Stimulated activated CD4-positive, alpha-beta T cell treated with anti-CD3 and anti-CD28 coated beads, Interleukin-2, amount 100 ng/mL, for 4 hours (primary cell): ENCODE data around the gene FRMD4A.
"Not testable (repeated sequence)": the region's sequence is repeated elsewhere in the genome, so short reads cannot be mapped to it uniquely, and the experiment has no call there.

Experiments used
- DNase-seq: peaks from one replicate; pipeline ENCODE4 v3.0.0-alpha.2; 2020; ENCODE audit warnings: low read depth

FRMD4A gene

GRCh38 chr10:13978533-13979115 is 352.1 kb downstream of the FRMD4A start:
- no peak for DNase-seq

- no peak for DNase-seq
These were observed 352.7 kb downstream of the FRMD4A start for GRCh38 chr10:13977861-13978532.

- DNase-seq, result no peak
These were observed 357.0 kb downstream of the FRMD4A start for GRCh38 chr10:13973742-13974141.

GRCh38 chr10:13972609-13973008 is 358.1 kb downstream of the FRMD4A start:
- no peak for DNase-seq

- no peak for DNase-seq
These were observed 358.9 kb downstream of the FRMD4A start for GRCh38 chr10:13971601-13972475.

- no peak for DNase-seq
These were observed 359.8 kb downstream of the FRMD4A start for GRCh38 chr10:13970957-13971353.

- no peak for DNase-seq
These were observed 360.3 kb downstream of the FRMD4A start for GRCh38 chr10:13970236-13970956.

GRCh38 chr10:13969792-13970140 is 361.0 kb downstream of the FRMD4A start:
- DNase-seq, result no peak

GRCh38 chr10:13969118-13969791 is 361.5 kb downstream of the FRMD4A start:
- DNase-seq, result no peak

GRCh38 chr10:13961853-13962252 is 368.9 kb downstream of the FRMD4A start:
- no peak for DNase-seq

- DNase-seq, result no peak
These were observed 369.6 kb downstream of the FRMD4A start for GRCh38 chr10:13961097-13961496.

- no peak for DNase-seq
These were observed 370.1 kb downstream of the FRMD4A start for GRCh38 chr10:13960603-13961002.

GRCh38 chr10:13959443-13960359 is 371.0 kb downstream of the FRMD4A start:
- no peak for DNase-seq

- no peak for DNase-seq
These were observed 372.9 kb downstream of the FRMD4A start for GRCh38 chr10:13957856-13958255.

GRCh38 chr10:13956826-13957225 is 373.9 kb downstream of the FRMD4A start:
- DNase-seq, result no peak

GRCh38 chr10:13955409-13956068 is 375.2 kb downstream of the FRMD4A start:
- no peak for DNase-seq

- DNase-seq, result not testable (repeated sequence)
These were observed 376.5 kb downstream of the FRMD4A start for GRCh38 chr10:13954195-13954594.

- DNase-seq, result no peak
These were observed 377.4 kb downstream of the FRMD4A start for GRCh38 chr10:13953371-13953770.

GRCh38 chr10:13950543-13950939 is 380.2 kb downstream of the FRMD4A start:
- DNase-seq, result no peak

- DNase-seq, result no peak
These were observed 380.7 kb downstream of the FRMD4A start for GRCh38 chr10:13949844-13950542.
